ENCODE measurements around the gene CRISP3. TPM values are rescaled to one million over a fixed set of nuclear protein-coding genes. Genes with fewer than 3 reads are reported as not detected.

CRISP3 gene
- total RNA-seq, 1 experiment from 2014 or later: not detected

- DNase-seq (ENCODE audit: low spot score): no peak
- Histone ChIP-seq H3K9me3 (ENCODE audit: low read depth, low read length, poor library complexity, severe bottlenecking) (no peaks in the 10 kb centered on the region), H3K4me1 (ENCODE audit: insufficient read depth, low read length, poor library complexity, severe bottlenecking) (no peaks in the 10 kb centered on the region), H3K27me3 (replicated peaks; ENCODE audit: insufficient read depth, low read depth, low read length, poor library complexity) (peaks cover 14% of the 10 kb centered on the region), H3K27ac (ENCODE audit: low read depth, low read length, poor library complexity, severe bottlenecking) (no peak overlapping the region), H3K4me3 (ENCODE audit: low read depth, low read length, poor library complexity, severe bottlenecking) (no peak overlapping the region), H3K36me3 (ENCODE audit: insufficient read depth, low read length, poor library complexity, severe bottlenecking) (no peaks in the 10 kb centered on the region)
- ChIA-PET POLR2A (ENCODE audit: low non-redundant PET) (interaction anchor here (0.7 kb wide), 1 partner anchor 404 kb away, joined by 3 read pairs; no protein-coding TSS in a partner anchor), CTCF (no interaction called here)
- TF ChIP-seq CTCF (conservative IDR thresholded peaks at IDR 0.05; ENCODE audit: low read depth, low read length) (no peak), EZH2 (IDR thresholded peaks at IDR 0.05; ENCODE audit: borderline replicate concordance, low read depth, low read length, poor library complexity, severe bottlenecking) (no peak)
- intact Hi-C loops (cut with micrococcal nuclease; ENCODE audit: unreplicated experiment): no loop called here
- BruUV-seq (replicated peaks): no TSS peak
Measured at GRCh38 chr6:49693512-49693911, 50.7 kb downstream of the CRISP3 start.

- Histone ChIP-seq H3K9me3 (ENCODE audit: low read depth, low read length, poor library complexity, severe bottlenecking) (no peaks in the 10 kb centered on the region), H3K36me3 (ENCODE audit: insufficient read depth, low read length, poor library complexity, severe bottlenecking) (no peaks in the 10 kb centered on the region), H3K27me3 (replicated peaks; ENCODE audit: insufficient read depth, low read depth, low read length, poor library complexity) (peaks cover 11% of the 10 kb centered on the region), H3K4me1 (ENCODE audit: insufficient read depth, low read length, poor library complexity, severe bottlenecking) (no peaks in the 10 kb centered on the region), H3K27ac (ENCODE audit: low read depth, low read length, poor library complexity, severe bottlenecking) (no peak overlapping the region), H3K4me3 (ENCODE audit: low read depth, low read length, poor library complexity, severe bottlenecking) (no peak overlapping the region)
- no peak for TF ChIP-seq CTCF (conservative IDR thresholded peaks at IDR 0.05; ENCODE audit: low read depth, low read length)
- TF ChIP-seq EZH2 (IDR thresholded peaks at IDR 0.05; ENCODE audit: borderline replicate concordance, low read depth, low read length, poor library complexity, severe bottlenecking): no peak
- ChIA-PET POLR2A (ENCODE audit: low non-redundant PET) (no interaction called here), CTCF (no interaction called here)
- DNase-seq (ENCODE audit: low spot score): no peak
- intact Hi-C loops (cut with micrococcal nuclease; ENCODE audit: unreplicated experiment): no loop called here
- no TSS peak for BruUV-seq (replicated peaks)
Measured at GRCh38 chr6:49692534-49692933, 51.7 kb downstream of the CRISP3 start.

Other genes with a start within 250 kb of the CRISP3 start
- not detected in 2 replicates for gene GLYATL3, start 244.5 kb downstream of the CRISP3 start, total RNA-seq (2021)
- gene C6orf141, start 193.7 kb downstream of the CRISP3 start, total RNA-seq (2021): 9.7 and 11.7 TPM in 2 replicates
- gene RHAG, start 107.5 kb downstream of the CRISP3 start, total RNA-seq (2021): not detected in 2 replicates
- not detected in 2 replicates for gene CRISP2, start 30.8 kb downstream of the CRISP3 start, total RNA-seq (2021)
- not detected in 2 replicates for gene PGK2, start 42.9 kb upstream of the CRISP3 start, total RNA-seq (2021)
- not detected in 2 replicates for gene CRISP1, start 122.1 kb upstream of the CRISP3 start, total RNA-seq (2021)
- not detected in 2 replicates for gene DEFB114, start 219.8 kb upstream of the CRISP3 start, total RNA-seq (2021)
- not detected in 2 replicates for gene DEFB113, start 225.2 kb upstream of the CRISP3 start, total RNA-seq (2021)

Measured in A673 (cell line).